ENCODE results near the gene CALB2.
"Not testable (repeated sequence)": the region's sequence is repeated elsewhere in the genome, so short reads cannot be mapped to it uniquely, and the experiment has no call there.

CALB2 gene, protein sequence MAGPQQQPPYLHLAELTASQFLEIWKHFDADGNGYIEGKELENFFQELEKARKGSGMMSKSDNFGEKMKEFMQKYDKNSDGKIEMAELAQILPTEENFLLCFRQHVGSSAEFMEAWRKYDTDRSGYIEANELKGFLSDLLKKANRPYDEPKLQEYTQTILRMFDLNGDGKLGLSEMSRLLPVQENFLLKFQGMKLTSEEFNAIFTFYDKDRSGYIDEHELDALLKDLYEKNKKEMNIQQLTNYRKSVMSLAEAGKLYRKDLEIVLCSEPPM

DNA sequence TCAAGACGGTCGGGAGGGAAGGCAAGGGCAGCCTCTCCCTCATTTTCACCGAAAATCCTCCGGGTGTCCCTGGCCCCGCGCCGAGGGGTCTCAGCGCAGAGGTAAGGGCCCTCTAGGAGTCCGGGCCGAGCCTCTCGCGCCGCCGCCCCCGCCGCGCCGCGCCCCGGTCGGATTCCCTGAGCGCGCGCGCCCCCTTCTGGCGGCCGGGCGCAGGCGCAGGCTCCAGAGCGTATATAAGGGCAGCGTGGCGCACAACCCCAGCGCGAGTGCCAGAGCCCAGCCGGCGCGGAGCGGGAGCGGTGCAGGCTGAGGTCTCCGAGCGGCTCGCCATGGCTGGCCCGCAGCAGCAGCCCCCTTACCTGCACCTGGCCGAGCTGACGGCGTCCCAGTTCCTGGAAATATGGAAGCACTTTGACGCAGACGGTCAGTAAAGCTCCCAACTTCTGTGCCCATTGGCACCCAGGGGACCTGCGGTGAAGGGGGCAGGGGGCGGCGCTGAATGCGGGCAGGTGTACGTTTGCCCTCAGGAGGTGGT, at the start of gene CALB2:
TSS of gene CALB2 (plus strand) at position 260 of the 535 bp plus-strand sequence. CDS start at position 330, 70 bp downstream.
- DNase-seq: peak; percentile 51

DNA sequence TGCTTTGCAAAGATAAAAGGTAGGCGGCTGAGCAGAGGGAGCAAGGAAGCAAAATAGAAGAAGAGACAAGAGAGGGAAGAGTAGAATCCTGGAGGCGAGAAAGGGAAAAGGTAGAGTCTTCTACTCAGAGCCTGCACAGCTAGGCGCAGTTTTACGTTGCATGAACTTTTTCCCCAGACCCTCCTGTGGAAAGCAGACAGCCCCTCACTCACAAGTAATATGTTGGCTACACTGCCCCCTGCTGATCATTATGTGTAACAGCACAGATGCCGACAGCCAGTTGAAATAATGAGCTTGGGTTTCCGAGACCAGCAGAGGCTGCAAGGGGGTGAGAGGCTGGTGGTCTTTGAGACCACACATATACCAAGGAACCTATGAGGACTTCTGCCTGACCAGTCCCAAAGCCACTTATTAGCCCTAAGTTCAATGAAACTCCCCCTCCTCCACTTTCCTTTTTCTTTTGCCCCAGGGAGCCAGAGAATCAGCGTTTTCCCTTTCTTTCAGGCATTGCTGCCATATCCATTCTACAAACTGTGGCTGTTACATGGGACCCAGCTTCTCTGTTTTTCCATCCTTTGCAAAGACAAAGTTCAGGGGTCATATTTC, 46.9 kb upstream of the CALB2 start:
- peak; percentile 50 for DNase-seq

DNA sequence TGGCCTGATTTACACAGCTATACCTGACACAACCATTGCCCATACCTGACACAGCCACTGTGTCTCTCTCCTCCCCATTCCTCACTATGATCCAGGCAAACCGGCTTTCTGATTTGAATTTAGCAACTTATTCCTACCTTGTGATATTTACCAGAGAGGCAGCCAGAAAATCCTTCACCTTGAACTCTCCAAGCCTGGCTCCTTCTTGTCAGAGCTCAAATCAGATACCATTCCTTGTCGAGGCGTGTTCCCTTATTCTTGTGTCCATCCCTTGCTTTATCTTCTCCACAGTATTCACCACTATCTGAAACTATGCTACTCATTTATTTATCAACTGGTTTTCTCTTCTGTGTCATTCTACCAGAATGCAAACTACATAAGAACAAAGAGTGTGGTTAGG, 44.9 kb upstream of the CALB2 start:
- not testable (repeated sequence) for DNase-seq

DNA sequence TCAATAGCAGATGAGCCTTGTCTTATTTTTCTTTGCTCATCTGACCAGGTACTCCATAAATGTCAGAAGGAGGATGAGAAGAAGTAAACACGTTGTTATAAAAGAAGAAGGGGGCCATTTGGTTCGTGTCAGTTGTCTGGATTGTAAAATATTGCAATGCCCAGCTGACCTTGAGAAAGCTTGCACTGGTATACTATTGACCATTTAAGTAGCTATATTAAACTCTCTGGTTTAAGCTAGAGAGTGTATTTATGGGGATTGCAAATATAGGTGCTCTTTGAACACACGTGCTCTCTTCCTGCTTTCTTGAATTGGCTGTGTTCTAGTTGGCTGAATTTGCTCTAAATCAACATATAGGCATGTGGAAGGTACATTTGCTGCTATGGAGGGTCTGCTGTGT, 43.3 kb upstream of the CALB2 start:
- DNase-seq: no peak

DNA sequence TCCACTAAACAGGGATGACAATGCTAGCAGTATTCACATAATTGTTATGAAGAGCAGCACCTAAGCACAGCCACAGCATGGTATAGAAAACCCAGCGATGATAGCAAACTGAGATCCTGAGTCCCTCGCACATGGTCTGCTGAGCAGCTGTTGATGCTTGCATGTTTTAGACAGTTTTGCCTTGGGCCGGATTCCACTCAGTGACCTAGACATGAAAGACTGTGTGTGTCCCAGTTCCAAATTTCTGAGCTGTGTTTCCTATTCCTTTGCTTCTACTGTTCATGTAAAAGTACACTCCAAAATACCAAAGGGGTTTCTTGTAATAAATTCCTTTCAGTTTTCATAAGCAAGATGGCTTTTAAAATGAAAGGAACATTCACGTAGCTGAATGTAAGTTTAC, 38.5 kb upstream of the CALB2 start:
- DNase-seq: no peak

DNA sequence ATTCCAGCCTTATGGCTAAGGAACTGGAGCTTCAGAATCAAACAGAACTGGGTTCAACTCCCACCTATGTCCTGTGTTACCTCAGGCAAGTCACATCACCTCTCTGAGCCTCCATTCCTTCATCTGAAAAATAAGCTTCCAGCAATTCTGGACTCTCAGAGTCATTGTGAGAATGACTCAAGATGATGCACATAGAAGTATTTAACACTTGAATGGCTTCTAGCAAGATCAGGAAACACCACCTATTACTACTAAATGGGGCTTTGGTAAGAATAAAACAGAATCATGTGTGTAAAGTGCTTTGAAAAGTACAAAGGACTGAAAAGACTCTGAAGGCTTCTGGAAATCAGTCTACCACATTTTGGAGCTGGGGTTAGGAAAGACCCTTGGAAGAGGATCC, 30.8 kb upstream of the CALB2 start:
- DNase-seq: no peak

DNA sequence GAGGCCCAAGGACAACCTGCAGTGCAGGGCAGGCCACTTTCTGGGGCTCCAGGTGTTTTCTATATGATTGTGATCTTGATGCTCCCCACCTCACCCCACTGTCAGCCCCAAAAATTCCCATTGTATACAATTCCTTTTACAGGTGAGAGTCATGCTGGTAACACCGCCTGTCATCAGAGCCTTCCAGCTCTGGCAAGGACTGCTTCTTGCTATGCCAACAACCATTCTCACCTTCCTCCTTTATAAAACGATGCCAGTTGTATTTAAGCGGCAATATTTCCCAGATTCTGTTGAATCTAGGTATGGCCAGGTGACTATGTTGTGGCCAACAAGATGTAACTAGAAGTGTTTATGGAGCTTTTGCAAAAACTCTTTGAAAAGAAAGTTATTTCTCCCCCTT, 30.4 kb upstream of the CALB2 start:
- no peak for DNase-seq

DNA sequence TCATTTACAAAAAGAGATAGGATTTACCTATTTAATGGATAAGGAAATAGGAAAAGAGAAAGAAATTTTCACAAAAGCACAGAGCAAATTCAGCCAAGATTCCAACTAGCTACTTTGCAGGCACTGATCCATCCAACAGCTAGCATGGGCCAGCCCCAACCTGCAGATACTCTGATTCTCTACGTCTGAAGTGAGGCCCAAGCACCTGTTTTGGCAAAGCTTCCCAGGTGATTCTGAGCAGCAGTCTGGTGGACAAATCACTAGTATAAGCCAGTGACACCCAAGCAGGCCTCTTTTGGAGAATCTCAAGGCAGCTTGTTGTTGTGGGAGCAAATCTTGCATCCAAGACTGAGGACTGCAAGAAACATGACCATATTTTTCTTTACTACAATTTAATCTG, 20.9 kb upstream of the CALB2 start:
- DNase-seq: no peak

DNA sequence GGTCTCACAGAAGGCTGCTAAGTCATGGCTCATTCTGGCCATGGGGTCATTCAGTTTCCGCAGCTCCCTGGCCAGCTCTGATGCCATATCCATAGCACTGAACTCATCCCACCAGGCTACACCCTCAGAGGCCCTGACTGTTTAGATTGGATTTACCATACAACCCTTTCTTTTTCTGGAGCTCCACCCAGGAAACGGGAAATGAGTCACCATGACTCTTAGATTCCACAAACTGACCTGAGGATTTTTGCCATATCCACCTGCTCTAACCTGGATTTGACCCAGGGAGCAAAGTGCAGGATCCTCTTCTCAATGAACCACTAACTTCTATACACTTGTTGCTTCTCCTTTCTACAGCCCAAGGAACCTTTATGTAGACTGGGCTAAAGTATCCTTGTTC, 20.3 kb upstream of the CALB2 start:
- no peak for DNase-seq

DNA sequence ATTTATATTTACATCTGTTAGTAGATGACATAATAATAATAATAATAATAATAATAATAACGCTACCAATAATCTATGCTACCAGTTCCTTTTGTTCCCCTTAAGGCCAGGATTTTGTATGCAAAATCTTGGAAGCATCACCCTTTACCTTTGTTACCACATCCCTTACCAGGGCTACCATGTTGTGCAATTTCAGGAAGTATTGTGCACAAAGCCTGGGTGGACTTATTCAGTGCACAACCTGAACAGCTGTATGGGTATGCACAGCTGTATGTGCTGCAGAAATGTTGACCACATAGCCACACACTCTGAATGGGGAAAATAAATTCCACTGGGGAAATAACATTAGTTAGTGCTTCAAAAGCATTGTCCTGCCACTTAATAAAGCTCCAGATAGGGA, 19.9 kb upstream of the CALB2 start:
- DNase-seq: no peak

DNA sequence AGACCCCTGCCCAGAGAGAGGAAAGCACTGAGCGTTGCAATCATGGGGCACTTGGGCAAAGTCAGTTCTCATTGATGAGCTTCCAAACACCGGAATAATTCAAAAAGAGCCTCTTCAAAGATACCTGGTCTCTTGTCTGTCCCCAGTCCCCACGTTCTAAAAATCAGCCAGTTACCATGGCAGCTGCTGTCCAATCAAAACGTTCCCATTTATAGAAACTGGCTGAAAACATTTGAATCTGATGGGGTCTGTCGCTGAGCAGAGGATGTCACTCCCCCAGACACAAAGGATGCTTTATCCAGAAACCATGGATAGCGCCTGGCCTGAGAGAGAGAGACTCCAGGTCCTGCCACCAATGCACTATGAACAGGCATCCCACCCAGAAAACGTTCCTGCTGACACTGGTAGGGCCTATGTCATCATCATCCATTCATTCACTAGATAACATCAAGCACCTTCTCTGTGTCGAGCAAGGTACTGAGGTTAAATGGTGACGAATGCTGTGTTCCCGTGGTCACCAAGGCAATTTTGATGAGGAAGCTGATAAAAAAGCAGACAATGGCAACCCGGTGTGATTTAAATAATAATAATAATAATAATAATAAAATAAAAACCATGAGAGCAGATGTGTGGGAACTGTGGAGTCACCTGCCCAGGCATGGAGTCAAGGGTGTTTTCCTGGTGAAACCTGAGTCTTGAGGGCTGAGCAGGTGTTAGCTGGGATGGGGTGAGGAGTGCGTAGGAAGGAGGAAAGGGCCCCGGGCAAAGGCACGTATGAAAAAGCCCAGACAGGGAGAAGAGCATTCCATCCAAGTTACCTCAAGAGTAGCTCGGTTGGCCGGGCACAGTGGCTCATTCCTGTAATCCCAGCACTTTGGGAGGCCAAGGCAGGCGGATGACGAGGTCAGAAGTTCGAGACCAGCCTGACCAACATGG, 19.0 kb upstream of the CALB2 start:
- no peak for DNase-seq

DNA sequence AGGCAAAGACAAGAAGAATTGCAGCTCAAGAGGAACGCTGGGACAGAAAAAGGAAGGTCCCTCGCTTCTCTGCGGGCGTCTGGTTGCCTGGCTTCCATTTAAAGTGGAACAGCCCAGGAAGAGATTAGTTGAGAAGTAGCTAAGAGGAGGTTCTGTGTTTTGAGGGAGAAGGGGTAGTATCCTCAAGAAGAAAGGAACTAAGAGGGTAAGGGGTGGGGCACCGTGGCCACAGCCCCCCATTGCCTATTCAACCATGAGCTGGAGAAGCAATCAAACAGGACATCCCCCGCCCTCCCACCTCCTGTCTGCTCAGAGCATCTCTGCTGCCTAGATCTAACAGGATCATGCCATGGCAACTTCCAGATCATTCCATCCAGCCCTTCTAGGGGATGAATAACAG, 18.1 kb upstream of the CALB2 start:
- DNase-seq: no peak

DNA sequence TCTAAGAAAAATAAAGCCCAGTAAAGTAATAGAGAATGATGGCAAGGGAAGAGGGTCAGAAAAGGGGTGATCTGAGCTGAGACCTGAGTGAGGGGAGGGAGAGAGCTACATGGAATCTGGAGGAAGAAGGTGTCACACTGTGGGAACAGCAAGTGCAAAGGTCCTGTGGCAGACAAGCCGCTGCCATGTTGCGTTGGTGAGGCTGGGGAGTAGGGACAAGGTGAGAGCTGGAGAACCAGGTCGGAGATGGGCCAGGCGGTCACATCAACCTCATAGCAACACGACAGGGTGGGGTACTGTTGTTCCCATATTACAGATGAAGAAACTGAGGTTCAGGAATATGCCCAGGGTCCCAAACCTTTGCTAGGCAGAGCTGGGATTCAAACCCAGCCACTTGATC, 16.6 kb upstream of the CALB2 start:
- no peak for DNase-seq

DNA sequence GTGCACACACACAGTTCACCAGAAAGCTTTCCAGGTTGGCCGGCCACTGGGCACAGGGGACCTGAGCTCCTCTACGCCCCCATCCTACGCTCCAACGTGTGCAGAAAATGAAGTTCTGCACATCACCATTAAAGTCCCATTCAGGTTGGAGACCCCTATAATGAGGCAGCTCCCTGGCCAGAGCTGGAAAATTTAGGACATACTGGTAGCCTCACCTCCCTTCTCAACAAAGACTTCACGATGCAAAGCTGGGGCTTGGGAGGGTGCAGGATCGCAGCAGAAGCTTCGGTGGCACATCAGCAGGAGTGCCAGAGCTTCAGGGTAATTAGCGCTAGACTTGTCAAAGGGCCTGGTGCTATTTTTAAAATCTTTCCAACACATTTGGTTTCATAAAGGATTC, 15.4 kb upstream of the CALB2 start:
- no peak for DNase-seq

DNA sequence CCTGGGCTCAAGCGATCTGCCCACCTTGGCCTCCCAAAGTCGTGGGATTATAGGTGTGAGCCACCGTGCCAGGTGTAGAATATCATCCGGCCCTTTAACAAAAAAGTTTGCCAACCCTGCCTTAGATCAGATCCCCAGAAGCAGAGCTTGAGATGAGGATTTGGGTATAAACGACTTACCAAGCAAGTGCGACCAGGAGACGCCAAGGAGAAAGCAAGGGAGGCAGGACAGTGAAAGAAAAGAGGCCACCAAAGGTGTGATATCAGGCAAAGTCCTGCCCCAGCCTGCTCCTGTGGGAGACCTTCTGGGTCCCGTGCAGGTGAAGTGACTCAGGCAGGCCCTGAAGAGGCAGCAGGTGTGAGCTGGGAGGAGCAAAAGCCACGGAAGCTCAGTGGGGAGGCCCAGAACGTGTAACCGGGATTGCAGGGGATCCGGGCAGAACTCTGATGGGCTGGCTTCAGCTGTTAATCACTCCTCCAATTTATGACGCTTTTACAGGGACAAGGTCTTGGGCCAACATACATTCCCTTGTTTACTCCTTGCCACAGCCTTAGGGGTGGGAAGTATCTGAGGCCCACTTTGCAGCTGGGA, 14.1 kb upstream of the CALB2 start:
- DNase-seq: no peak

DNA sequence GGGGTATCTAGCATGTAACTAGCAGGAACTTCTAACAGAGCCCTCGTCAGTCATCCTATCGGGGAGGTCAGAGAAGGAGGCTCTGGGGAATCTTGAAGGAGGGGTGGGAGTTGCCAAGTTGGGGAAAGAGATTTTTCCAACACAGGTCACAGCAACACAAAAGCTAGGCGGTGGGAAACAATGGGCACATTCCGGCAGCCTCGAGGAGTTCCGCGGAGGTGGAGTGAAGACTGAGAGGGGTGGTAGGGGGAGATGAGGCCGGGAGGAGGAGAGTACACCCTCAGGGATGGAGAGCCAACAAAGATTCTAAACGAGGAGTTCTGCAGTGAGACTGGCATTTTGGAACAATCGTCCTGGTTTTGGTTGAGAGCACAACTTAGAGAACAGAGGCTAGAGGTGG, 13.5 kb upstream of the CALB2 start:
- DNase-seq: no peak

DNA sequence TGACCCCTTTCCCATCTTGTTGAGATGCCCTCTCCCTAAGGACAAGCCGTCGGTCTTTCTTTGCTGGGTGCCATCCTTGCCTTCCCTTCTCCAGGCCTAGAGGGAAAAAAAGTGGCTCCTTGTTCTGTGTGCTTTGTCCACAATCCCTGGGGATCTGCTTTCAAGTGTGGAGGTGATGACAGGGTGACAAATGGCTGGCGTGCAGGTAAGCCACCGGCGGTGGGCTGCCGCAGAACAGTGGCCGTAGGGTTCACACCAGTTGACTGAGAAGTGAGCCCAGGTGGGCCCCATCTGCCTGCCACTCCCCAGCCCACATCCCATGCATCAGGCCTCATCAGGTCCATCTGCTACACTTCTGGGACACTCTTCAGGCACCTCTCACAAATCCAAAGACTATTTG, 11.4 kb upstream of the CALB2 start:
- DNase-seq: no peak

DNA sequence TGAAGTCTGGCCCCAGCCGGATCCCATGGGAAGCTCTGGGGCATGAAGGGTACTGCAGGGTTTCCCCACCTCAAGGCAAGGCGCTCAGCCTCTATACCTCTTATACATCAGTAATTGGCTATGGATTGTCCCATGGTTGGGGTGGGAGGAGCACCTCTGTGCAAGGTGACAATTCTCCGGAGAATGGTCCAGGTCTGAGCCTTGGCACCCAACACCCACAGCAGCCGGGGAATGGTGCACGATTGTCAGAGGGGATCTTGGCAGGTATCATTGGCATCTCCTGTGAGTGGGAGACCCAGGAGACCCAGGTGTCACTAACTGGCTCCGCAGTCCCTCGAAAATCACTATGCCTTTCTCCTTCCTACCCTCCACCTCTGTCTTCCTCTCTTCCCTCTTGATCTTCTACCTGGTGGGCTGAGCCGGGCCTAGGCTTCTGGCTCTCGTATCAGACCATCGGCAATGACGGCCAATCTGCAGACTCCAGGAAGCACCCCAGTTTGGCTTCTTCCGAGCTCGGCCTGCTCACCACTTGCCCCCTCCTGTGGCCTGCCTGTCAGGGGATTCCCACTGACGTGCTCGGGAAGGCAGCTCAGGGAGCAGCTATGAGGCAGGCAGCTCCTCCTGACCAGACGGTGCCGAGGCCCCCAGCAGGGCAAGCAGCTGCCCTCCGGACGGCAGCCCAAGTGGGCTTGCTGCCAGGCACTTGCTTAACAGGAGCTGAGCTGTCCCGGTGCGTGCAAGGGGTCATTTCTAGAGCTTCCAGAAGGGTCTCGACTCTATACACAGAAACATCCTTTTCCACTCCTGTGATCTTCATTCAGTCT, 10.0 kb upstream of the CALB2 start:
- no peak for DNase-seq

DNA sequence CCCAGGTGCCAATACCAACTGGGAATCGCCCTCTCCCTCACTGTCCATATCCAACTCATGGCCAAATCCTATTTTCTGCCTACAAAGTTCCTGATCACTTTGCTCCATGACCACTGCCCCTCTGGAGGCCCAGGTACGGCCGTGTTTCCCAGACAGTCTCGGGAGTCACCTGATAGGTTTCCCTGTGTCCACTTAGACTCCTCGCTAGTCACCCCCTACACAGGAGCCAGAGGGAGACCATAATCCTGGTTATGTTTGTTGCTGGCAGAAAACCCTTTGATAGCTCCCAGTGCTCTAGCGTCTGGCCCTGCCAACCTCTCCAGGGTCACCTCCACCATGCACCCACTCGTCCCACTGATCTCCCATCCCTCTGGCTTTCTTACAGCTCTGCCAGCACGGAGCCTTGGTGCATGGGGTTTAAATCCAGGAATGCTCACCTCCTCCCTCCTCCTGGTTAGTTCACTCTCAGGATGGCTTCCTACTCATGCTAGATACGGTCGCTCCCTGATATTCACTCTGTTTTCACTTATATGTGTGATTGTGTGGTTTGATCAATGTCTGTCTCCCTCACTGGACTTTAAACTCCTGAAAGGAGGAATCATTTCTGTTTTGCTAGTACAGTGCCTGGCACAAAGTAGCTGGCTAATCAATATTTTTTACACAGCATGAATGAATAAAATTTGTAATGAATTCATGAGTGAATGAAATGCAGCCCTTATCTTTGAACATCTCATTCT, 7.5 kb upstream of the CALB2 start:
- no peak for DNase-seq

DNA sequence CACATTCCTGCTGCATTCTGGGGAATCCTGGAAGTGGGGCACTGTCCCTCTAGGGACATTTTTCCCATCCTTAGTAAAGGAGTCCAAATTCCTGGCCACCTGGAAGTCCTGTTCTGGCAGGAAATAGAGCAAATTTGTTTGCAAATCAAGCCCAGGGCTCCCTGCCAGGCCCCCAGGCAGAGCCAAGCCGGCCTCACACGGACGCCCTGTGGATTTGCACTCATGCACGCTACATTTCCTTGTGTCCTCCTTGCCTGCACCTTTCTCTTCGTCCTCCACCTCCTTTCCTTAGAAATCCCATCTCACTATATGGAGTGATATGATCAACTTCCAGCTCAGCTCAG, 7.0 kb upstream of the CALB2 start:
- DNase-seq: no peak

DNA sequence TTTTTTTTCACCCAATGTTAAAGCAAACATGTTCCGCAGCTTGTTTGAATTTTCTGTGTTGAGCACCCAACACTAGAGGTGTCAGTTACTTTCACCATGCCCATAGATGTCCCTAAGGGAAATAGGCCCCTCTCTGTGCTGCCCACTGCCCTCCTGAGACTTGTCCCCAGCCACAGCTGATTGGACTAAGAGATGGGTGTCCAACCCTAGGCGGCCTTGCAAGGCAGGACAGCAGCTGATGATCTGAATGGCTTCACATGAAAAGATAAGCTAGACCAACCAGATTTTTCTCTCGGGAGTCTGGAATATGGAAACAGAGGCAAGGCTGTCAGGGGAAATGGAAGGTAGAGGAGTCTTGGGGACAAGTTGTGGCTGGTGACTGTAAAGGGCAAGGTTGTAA, 6.1 kb upstream of the CALB2 start:
- no peak for DNase-seq

DNA sequence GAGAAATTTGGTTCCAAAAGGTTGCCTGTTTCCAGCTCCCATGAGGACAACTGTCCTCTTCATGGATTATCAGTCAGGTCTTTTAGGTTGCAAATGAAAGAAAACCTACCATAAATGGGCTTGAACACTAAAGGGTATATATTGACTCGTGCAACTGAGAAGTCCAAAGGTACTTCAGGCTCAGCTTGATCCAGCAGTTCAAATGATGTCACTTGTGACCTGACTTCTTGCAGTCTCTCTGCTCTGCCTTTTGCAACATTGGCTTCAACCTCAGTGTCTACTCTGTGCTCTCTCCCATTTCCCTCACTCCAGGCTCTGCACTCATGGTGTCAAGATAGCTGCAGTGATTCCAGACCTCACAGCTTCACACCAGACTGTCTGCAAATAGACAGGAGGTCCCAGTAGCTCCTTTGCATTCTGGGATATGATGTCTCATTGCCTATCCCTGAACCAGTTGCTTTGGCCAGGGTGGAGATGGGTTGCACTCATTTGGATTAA, 5.5 kb upstream of the CALB2 start:
- no peak for DNase-seq
